ENCODE results near the gene KRT71.

Gene KRT71

DNA sequence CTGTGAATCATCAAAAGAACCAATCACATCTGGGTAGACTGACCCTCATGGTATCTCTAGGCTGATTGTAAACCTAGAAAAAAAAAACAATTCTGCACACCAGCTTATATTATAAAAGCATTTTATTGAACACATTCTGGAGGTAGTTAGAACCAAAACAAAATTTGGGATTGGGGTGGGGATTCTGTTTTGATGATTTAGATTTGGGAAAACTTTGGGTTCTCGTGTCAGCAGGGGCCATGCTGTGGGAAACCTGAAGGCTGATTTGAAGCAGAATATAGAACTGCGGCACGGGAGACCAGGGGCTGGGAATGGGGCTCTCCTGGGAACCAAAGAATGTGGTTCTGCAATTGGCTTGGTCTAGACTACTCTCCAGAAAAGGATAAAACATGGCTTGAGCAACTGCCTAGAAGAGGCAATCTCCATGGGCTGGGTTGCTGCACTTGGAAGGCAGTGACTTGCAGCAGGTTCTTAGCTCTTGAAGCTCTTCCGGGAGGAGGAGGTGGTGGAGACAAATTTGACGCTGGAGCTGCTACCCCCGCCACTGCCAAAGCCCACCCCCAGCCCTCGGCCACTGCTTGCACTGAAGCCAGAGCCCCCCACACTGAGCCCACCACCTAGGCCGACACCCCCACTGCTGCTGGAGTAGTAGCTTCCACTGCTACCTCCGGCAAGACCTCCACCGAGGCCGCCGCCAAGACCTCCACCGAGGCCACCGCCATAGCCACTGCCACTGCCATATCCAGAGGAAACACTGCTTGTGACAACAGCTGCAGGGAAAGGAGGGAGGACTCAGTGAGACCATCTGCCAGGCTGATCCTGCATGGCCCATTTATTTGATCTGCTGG lies 38.2 kb downstream of the KRT71 start:
- DNase-seq: no peak
- no peaks in the 10 kb centered on the region for H3K79me2 ChIP-seq (ENCODE audit: control insufficient read depth, insufficient read depth, low read length, poor library complexity)
- no peak overlapping the region for H2BK120ac ChIP-seq (ENCODE audit: insufficient read depth, low read length, poor library complexity)
- no peaks in the 10 kb centered on the region for H3K27me3 ChIP-seq (ENCODE audit: insufficient read depth, low read length)
- no peak overlapping the region for H3K4ac ChIP-seq (ENCODE audit: low read depth, low read length)
- H3K4me2 ChIP-seq (ENCODE audit: low read length): no peak overlapping the region
- H3K23ac ChIP-seq (ENCODE audit: low read length): no peak overlapping the region
- no peak overlapping the region for H3K27ac ChIP-seq (ENCODE audit: low read depth, low read length)
- H3K14ac ChIP-seq (ENCODE audit: low read length): no peak overlapping the region
- no CpG with 5 or more reads among the region's 14 CpGs for WGBS (ENCODE audit: extremely low coverage, insufficient coverage, insufficient read length)
- H2AFZ ChIP-seq (ENCODE audit: insufficient read depth, low read length, poor library complexity): no peak overlapping the region
- no peak overlapping the region for H3K18ac ChIP-seq (ENCODE audit: low read length)
- H3K4me3 ChIP-seq (ENCODE audit: low read depth, low read length): no peak overlapping the region
- H4K12ac ChIP-seq (ENCODE audit: low read depth, low read length): no peak overlapping the region
- no peak overlapping the region for H2AK5ac ChIP-seq (ENCODE audit: low read length)
- H2BK5ac ChIP-seq (ENCODE audit: low read depth, low read length, poor library complexity): no peak overlapping the region
- no peak overlapping the region for H2BK12ac ChIP-seq (ENCODE audit: low read length)
- H3K79me1 ChIP-seq (ENCODE audit: low read length): no peaks in the 10 kb centered on the region
- H3K9me3 ChIP-seq (ENCODE audit: insufficient read depth, low read depth, low read length): peaks cover 2% of the 10 kb centered on the region
- H3K36me3 ChIP-seq (ENCODE audit: control insufficient read depth in 1 of 2, insufficient read depth in 2 of 2, low read length in 2 of 2): no peaks in the 10 kb centered on the region
- H4K8ac ChIP-seq (ENCODE audit: low read depth, low read length): no peak overlapping the region
- no peak overlapping the region for H3K9ac ChIP-seq (ENCODE audit: low read length)
- H4K91ac ChIP-seq (ENCODE audit: low read depth, low read length): no peak overlapping the region
- H3K4me1 ChIP-seq (ENCODE audit: control insufficient read depth in 1 of 2, insufficient read depth in 2 of 2, low read length in 2 of 2): no peaks in the 10 kb centered on the region

GRCh38 chr12:52513736-52514135 lies 39.2 kb downstream of the KRT71 start:
- Histone ChIP-seq H3K18ac (ENCODE audit: low read length) (no peak overlapping the region), H3K79me2 (ENCODE audit: control insufficient read depth, insufficient read depth, low read length, poor library complexity) (no peaks in the 10 kb centered on the region), H4K8ac (ENCODE audit: low read depth, low read length) (no peak overlapping the region), H4K91ac (ENCODE audit: low read depth, low read length) (no peak overlapping the region), H3K9ac (ENCODE audit: low read length) (no peak overlapping the region), H4K12ac (ENCODE audit: low read depth, low read length) (no peak overlapping the region), H3K9me3 (ENCODE audit: insufficient read depth, low read depth, low read length) (peaks cover 2% of the 10 kb centered on the region), H3K27me3 (ENCODE audit: insufficient read depth, low read length) (no peaks in the 10 kb centered on the region), H3K79me1 (ENCODE audit: low read length) (no peaks in the 10 kb centered on the region), H2AFZ (ENCODE audit: insufficient read depth, low read length, poor library complexity) (no peak overlapping the region), H2BK12ac (ENCODE audit: low read length) (no peak overlapping the region), H3K27ac (ENCODE audit: low read depth, low read length) (no peak overlapping the region), H3K4me1 (ENCODE audit: control insufficient read depth in 1 of 2, insufficient read depth in 2 of 2, low read length in 2 of 2) (no peaks in the 10 kb centered on the region), H2AK5ac (ENCODE audit: low read length) (no peak overlapping the region), H3K4ac (ENCODE audit: low read depth, low read length) (no peak overlapping the region), H3K36me3 (ENCODE audit: control insufficient read depth in 1 of 2, insufficient read depth in 2 of 2, low read length in 2 of 2) (no peaks in the 10 kb centered on the region), H3K4me3 (ENCODE audit: low read depth, low read length) (no peak overlapping the region), H3K4me2 (ENCODE audit: low read length) (no peak overlapping the region), H3K23ac (ENCODE audit: low read length) (no peak overlapping the region), H3K14ac (ENCODE audit: low read length) (no peak overlapping the region), H2BK5ac (ENCODE audit: low read depth, low read length, poor library complexity) (no peak overlapping the region), H2BK120ac (ENCODE audit: insufficient read depth, low read length, poor library complexity) (no peak overlapping the region)
- no CpG with 5 or more reads among the region's 6 CpGs for WGBS (ENCODE audit: extremely low coverage, insufficient coverage, insufficient read length)
- no peak for DNase-seq

- Histone ChIP-seq H3K23ac (ENCODE audit: low read length) (no peak overlapping the region), H3K79me1 (ENCODE audit: low read length) (no peaks in the 10 kb centered on the region), H4K8ac (ENCODE audit: low read depth, low read length) (no peak overlapping the region), H2AK5ac (ENCODE audit: low read length) (no peak overlapping the region), H3K27ac (ENCODE audit: low read depth, low read length) (no peak overlapping the region), H3K79me2 (ENCODE audit: control insufficient read depth, insufficient read depth, low read length, poor library complexity) (no peaks in the 10 kb centered on the region), H3K4ac (ENCODE audit: low read depth, low read length) (no peak overlapping the region), H3K4me2 (ENCODE audit: low read length) (no peak overlapping the region), H2BK120ac (ENCODE audit: insufficient read depth, low read length, poor library complexity) (no peak overlapping the region), H3K27me3 (ENCODE audit: insufficient read depth, low read length) (no peaks in the 10 kb centered on the region), H3K14ac (ENCODE audit: low read length) (no peak overlapping the region), H2AFZ (ENCODE audit: insufficient read depth, low read length, poor library complexity) (no peak overlapping the region), H3K4me3 (ENCODE audit: low read depth, low read length) (no peak overlapping the region), H2BK12ac (ENCODE audit: low read length) (peak overlapping the region; percentile 29), H3K9me3 (ENCODE audit: insufficient read depth, low read depth, low read length) (no peaks in the 10 kb centered on the region), H3K36me3 (ENCODE audit: control insufficient read depth in 1 of 2, insufficient read depth in 2 of 2, low read length in 2 of 2) (no peaks in the 10 kb centered on the region), H3K18ac (ENCODE audit: low read length) (no peak overlapping the region), H4K91ac (ENCODE audit: low read depth, low read length) (no peak overlapping the region), H4K12ac (ENCODE audit: low read depth, low read length) (no peak overlapping the region), H2BK5ac (ENCODE audit: low read depth, low read length, poor library complexity) (no peak overlapping the region), H3K4me1 (ENCODE audit: control insufficient read depth in 1 of 2, insufficient read depth in 2 of 2, low read length in 2 of 2) (no peaks in the 10 kb centered on the region), H3K9ac (ENCODE audit: low read length) (no peak overlapping the region)
- no CpG with 5 or more reads among the region's 5 CpGs for WGBS (ENCODE audit: extremely low coverage, insufficient coverage, insufficient read length)
- DNase-seq: no peak
Measured at GRCh38 chr12:52508211-52508610, 44.7 kb downstream of the KRT71 start.

DNA sequence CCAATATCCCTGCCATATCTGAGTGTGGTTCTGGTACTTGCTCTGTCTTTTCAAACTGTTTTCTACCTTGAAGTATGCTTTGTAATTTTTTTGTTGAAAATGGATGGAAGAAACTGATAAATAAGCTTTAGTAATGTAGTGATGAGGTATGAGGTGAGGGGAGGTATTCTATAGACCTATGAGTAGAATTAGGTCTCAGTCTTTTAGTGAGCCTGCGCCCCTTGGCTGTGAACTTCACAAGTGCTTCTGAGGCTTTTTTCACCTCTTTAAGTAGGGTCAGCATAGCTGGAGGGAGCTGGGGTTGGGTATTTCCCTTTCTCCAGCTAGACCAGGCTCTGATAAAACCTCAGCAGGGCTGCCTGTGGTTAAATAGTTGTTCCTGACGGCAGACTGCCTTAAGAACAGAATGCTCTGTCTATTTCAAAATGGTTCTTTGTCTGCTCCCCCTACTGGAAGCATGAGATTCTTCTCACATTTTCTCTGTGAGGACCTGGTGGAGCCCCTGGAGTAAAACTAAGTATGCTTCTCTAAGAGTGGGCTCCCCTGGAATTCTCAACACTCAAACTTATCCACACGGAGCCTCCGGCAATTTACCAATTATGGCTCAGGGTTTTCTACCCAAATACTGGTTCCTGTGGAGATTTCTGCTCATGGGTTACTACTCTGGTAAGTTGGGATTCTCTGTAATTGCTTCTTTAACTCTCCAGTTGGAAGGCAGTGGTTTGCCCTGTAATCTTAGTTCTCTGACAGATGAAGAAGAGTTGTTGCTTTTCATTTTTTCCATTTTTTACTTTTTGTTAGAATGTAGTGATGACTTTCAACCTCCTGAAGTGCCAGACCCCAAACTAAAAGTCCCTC lies 45.9 kb downstream of the KRT71 start:
- no peak overlapping the region for H4K12ac ChIP-seq (ENCODE audit: low read depth, low read length)
- no peak overlapping the region for H3K4ac ChIP-seq (ENCODE audit: low read depth, low read length)
- peak in 1 of 2 donors; percentile 68 for DNase-seq
- no peaks in the 10 kb centered on the region for H3K27me3 ChIP-seq (ENCODE audit: insufficient read depth, low read length)
- no peaks in the 10 kb centered on the region for H3K79me2 ChIP-seq (ENCODE audit: control insufficient read depth, insufficient read depth, low read length, poor library complexity)
- H3K14ac ChIP-seq (ENCODE audit: low read length): no peak overlapping the region
- no peak overlapping the region for H4K91ac ChIP-seq (ENCODE audit: low read depth, low read length)
- H3K27ac ChIP-seq (ENCODE audit: low read depth, low read length): no peak overlapping the region
- H3K4me3 ChIP-seq (ENCODE audit: low read depth, low read length): no peak overlapping the region
- H3K9ac ChIP-seq (ENCODE audit: low read length): no peak overlapping the region
- H3K23ac ChIP-seq (ENCODE audit: low read length): no peak overlapping the region
- no peak overlapping the region for H2BK5ac ChIP-seq (ENCODE audit: low read depth, low read length, poor library complexity)
- H2BK12ac ChIP-seq (ENCODE audit: low read length): no peak overlapping the region
- H3K4me1 ChIP-seq (ENCODE audit: control insufficient read depth in 1 of 2, insufficient read depth in 2 of 2, low read length in 2 of 2): no peaks in the 10 kb centered on the region
- H3K9me3 ChIP-seq (ENCODE audit: insufficient read depth, low read depth, low read length): no peaks in the 10 kb centered on the region
- H3K18ac ChIP-seq (ENCODE audit: low read length): no peak overlapping the region
- no peak overlapping the region for H4K8ac ChIP-seq (ENCODE audit: low read depth, low read length)
- no peaks in the 10 kb centered on the region for H3K79me1 ChIP-seq (ENCODE audit: low read length)
- H3K36me3 ChIP-seq (ENCODE audit: control insufficient read depth in 1 of 2, insufficient read depth in 2 of 2, low read length in 2 of 2): no peaks in the 10 kb centered on the region
- no CpG with 5 or more reads among the region's 4 CpGs for WGBS (ENCODE audit: extremely low coverage, insufficient coverage, insufficient read length)
- no peak overlapping the region for H2AFZ ChIP-seq (ENCODE audit: insufficient read depth, low read length, poor library complexity)
- no peak overlapping the region for H3K4me2 ChIP-seq (ENCODE audit: low read length)
- H2AK5ac ChIP-seq (ENCODE audit: low read length): no peak overlapping the region
- H2BK120ac ChIP-seq (ENCODE audit: insufficient read depth, low read length, poor library complexity): no peak overlapping the region

All from trophoblast cell (in vitro differentiated cells and primary cell).